Esophagus squamous epithelium (tissue), 4 donors: ENCODE results near the gene KRTAP3-3.

Source experiments
- CTCF ChIP-seq, 6 experiments: fragments of 450-650 bp in 4 of 6; fragments of 200-600 bp in 2 of 6; sonication (generic) in 2 of 6; IDR thresholded peaks; one replicate each; pipeline ENCODE4 v1.5.1; 2016 to 2019; ENCODE audit warnings: antibody characterized with exemption in 6 of 6, mild to moderate bottlenecking in 4 of 6, moderate library complexity in 4 of 6
- POLR2A ChIP-seq, 4 donors: fragments of 450-650 bp; IDR thresholded peaks; one replicate each; pipeline ENCODE4 v1.6.1; 2017; ENCODE audit warnings: antibody characterized with exemption in 4 of 4, mild to moderate bottlenecking in 4 of 4, moderate library complexity in 3 of 4

- TF ChIP-seq CTCF (IDR thresholded peaks at IDR 0.05) (no peak), POLR2A (IDR thresholded peaks at IDR 0.05) (no peak)
Measured at GRCh38 chr17:40958086-40958953, 35.6 kb downstream of the KRTAP3-3 start.
